GM12878 (cell line): Measurements from ENCODE around the gene BTG2. TPM values are rescaled to one million over a fixed set of nuclear protein-coding genes. Genes with fewer than 3 reads are reported as not detected.

Experiments used
- BHLHE40 ChIP-seq, 2 experiments: fragments of 450-650 bp in 1 of 2; IDR thresholded peaks; 2 replicates each; pipeline ENCODE4 v1.6.1; 2011 to 2017; ENCODE audit warnings: low read depth in 2 of 2, borderline replicate concordance in 1 of 2, improper control_type of control experiment in 1 of 2, low read length in 1 of 2, mild to moderate bottlenecking in 1 of 2
- DPF2 ChIP-seq: fragments of 450-650 bp; IDR thresholded peaks from 2 replicates; pipeline ENCODE4 v1.6.1; 2017; ENCODE audit warnings: mild to moderate bottlenecking
- KDM1A ChIP-seq: fragments of 200-600 bp; sonication (generic); IDR thresholded peaks from 2 replicates; pipeline ENCODE4 v1.6.1; 2016; ENCODE audit warnings: borderline replicate concordance
- KLF5 ChIP-seq: fragments of 450-650 bp; IDR thresholded peaks from 2 replicates; pipeline ENCODE4 v1.6.1; 2014; ENCODE audit warnings: mild to moderate bottlenecking; ENCODE audit not compliant: partially characterized antibody
- MYB ChIP-seq: fragments of 150-350 bp; IDR thresholded peaks from 2 replicates; pipeline ENCODE4 v1.6.1; 2014; ENCODE audit warnings: mild to moderate bottlenecking, low read depth, low read length, borderline replicate concordance
- NR2C2 ChIP-seq: IDR thresholded peaks from 2 replicates; pipeline ENCODE4 v1.6.1; 2011; ENCODE audit warnings: borderline replicate concordance, low read depth; ENCODE audit not compliant: control insufficient read depth, insufficient read length
- POU2F2 ChIP-seq: IDR thresholded peaks from 3 replicates; pipeline ENCODE4 v1.6.1; 2011; ENCODE audit warnings: low read depth, mild to moderate bottlenecking, low read length, borderline replicate concordance
- SMAD5 ChIP-seq: IDR thresholded peaks from 2 replicates; pipeline ENCODE4 v1.6.1; 2016; ENCODE audit warnings: antibody characterized with exemption, low read depth
- ZBED1 ChIP-seq: IDR thresholded peaks from 2 replicates; pipeline ENCODE4 v1.6.1; 2016; ENCODE audit warnings: borderline replicate concordance
- ZNF24 ChIP-seq: fragments of 450-650 bp; IDR thresholded peaks from 2 replicates; pipeline ENCODE4 v1.6.1; 2017; ENCODE audit warnings: antibody characterized with exemption, mild to moderate bottlenecking
- ZNF274 ChIP-seq: IDR thresholded peaks from one replicate; pipeline ENCODE4 v1.8.0; 2011; ENCODE audit not compliant: insufficient read length, insufficient read depth
- polyA plus RNA-seq, 11 experiments: library from polyadenylated mRNA; depleted of rRNA in 4 of 11; unstranded in 6 of 11; stranded (reverse) in 5 of 11; fragments of >200 nt; fragmentation: Nextera tagmentation in 4 of 11; fragmentation: Illumina TruSeq in 1 of 11; extraction: Ambion mirVana in 4 of 11; extraction: Trizol in 1 of 11; gene quantifications; 1 replicate in 1 of 11; 2 replicates in 10 of 11; pipeline versions ENCODE4 v1.2.1 to v1.2.3, GENCODE V29; 2011 to 2016; ENCODE audit warnings: inconsistent platforms in 2 of 11, missing spikeins in 2 of 11, low read depth in 1 of 11
- total RNA-seq, 4 experiments: library from RNA; depleted of rRNA in 3 of 4; stranded (reverse); fragments of >200 nt in 3 of 4; fragmentation: Illumina TruSeq in 1 of 4; extraction: Trizol in 1 of 4; gene quantifications; 2 replicates each; pipeline versions ENCODE4 v1.2.1 to v1.2.3, GENCODE V29; 2013 to 2021
- TF ChIP-seq, protein P1 (sequence below): IDR thresholded peaks from 2 replicates; pipeline ENCODE4 v1.6.1; 2012; ENCODE audit warnings: mild to moderate bottlenecking, low read depth, low read length
- TF ChIP-seq, protein P2 (sequence below): fragments of 450-650 bp; IDR thresholded peaks from 2 replicates; pipeline ENCODE4 v1.6.1; 2017; ENCODE audit warnings: borderline replicate concordance
- TF ChIP-seq, protein P3 (sequence below): fragments of 450-650 bp; IDR thresholded peaks from 2 replicates; pipeline ENCODE4 v1.6.1; 2017; ENCODE audit warnings: mild to moderate bottlenecking
- TF ChIP-seq, protein P4 (sequence below): IDR thresholded peaks from 2 replicates; pipeline ENCODE4 v1.6.1; 2011; ENCODE audit warnings: borderline replicate concordance, low read depth, mild to moderate bottlenecking, moderate library complexity, mixed read lengths, low read length; ENCODE audit not compliant: insufficient read depth; ENCODE audit errors: extremely low read length
- TF ChIP-seq, protein P5 (sequence below): IDR thresholded peaks from 2 replicates; pipeline ENCODE4 v1.6.1; 2012; ENCODE audit warnings: improper control_type of control experiment, low read depth, low read length; ENCODE audit not compliant: insufficient replicate concordance

The BTG2 gene
- total and polyA plus RNA-seq, 10 of the 15 experiments (the other 5 are each of a cell fraction or from before 2014, with no cell fraction given), result 23.3 to 160 (median 98.1) TPM

DNA sequence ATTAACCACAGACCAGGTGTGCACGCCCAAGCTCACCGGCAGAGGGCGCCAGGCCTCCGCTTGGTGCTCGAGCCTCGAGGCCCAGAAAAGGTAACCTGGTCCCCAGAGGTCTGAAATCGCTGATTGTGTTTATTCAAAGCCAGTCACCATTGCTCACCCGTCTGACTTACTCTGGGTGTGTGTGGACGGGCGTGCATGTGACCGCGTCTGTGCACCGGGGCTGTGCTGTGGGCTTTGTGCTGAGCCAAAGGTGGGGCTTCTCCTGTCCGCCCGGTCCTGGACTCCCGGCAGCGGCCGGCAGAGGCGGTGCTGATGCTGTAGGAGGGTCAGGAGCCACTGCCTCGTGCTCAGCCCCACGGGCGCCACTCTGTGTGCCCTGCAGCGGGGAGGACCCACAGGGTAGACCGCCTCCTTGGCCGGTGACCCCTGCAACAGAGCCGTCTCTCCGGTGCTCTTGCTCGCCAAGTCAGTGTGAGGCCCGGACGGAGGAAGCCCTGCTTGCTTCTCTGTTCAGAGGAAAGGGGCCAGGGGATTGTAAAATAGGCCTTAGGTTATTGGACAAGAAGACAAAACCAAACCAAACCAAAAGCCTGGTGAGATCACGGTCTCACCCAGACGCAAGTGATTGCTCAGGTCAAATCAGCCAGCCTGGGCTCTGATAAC lies 32.0 kb upstream of the BTG2 start (continued):
- TF ChIP-seq, protein P1, sequence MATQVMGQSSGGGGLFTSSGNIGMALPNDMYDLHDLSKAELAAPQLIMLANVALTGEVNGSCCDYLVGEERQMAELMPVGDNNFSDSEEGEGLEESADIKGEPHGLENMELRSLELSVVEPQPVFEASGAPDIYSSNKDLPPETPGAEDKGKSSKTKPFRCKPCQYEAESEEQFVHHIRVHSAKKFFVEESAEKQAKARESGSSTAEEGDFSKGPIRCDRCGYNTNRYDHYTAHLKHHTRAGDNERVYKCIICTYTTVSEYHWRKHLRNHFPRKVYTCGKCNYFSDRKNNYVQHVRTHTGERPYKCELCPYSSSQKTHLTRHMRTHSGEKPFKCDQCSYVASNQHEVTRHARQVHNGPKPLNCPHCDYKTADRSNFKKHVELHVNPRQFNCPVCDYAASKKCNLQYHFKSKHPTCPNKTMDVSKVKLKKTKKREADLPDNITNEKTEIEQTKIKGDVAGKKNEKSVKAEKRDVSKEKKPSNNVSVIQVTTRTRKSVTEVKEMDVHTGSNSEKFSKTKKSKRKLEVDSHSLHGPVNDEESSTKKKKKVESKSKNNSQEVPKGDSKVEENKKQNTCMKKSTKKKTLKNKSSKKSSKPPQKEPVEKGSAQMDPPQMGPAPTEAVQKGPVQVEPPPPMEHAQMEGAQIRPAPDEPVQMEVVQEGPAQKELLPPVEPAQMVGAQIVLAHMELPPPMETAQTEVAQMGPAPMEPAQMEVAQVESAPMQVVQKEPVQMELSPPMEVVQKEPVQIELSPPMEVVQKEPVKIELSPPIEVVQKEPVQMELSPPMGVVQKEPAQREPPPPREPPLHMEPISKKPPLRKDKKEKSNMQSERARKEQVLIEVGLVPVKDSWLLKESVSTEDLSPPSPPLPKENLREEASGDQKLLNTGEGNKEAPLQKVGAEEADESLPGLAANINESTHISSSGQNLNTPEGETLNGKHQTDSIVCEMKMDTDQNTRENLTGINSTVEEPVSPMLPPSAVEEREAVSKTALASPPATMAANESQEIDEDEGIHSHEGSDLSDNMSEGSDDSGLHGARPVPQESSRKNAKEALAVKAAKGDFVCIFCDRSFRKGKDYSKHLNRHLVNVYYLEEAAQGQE, result no peak
- TF ChIP-seq KDM1A (no peak), KLF5 (peak; percentile 57), SMAD5 (no peak), POU2F2 (peak; percentile 80; the same call in 2 of the 3 replicates), ZNF274 (no peak), NR2C2 (no peak), BHLHE40 (IDR thresholded peaks at IDR 0.05; ENCODE audit: borderline replicate concordance in 1 of 2, low read depth in 2 of 2, low read length in 1 of 2) (peak; percentile 51 to 85; a peak in 3 of 4 replicates), ZBED1 (no peak), DPF2 (peak; percentile 77), ZNF24 (0 out of 2 replicates have a peak, but pooled peaks have one; percentile 21), MYB (no peak)
- TF ChIP-seq, protein P2, sequence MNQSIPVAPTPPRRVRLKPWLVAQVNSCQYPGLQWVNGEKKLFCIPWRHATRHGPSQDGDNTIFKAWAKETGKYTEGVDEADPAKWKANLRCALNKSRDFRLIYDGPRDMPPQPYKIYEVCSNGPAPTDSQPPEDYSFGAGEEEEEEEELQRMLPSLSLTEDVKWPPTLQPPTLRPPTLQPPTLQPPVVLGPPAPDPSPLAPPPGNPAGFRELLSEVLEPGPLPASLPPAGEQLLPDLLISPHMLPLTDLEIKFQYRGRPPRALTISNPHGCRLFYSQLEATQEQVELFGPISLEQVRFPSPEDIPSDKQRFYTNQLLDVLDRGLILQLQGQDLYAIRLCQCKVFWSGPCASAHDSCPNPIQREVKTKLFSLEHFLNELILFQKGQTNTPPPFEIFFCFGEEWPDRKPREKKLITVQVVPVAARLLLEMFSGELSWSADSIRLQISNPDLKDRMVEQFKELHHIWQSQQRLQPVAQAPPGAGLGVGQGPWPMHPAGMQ, result no peak
- TF ChIP-seq, protein P3, sequence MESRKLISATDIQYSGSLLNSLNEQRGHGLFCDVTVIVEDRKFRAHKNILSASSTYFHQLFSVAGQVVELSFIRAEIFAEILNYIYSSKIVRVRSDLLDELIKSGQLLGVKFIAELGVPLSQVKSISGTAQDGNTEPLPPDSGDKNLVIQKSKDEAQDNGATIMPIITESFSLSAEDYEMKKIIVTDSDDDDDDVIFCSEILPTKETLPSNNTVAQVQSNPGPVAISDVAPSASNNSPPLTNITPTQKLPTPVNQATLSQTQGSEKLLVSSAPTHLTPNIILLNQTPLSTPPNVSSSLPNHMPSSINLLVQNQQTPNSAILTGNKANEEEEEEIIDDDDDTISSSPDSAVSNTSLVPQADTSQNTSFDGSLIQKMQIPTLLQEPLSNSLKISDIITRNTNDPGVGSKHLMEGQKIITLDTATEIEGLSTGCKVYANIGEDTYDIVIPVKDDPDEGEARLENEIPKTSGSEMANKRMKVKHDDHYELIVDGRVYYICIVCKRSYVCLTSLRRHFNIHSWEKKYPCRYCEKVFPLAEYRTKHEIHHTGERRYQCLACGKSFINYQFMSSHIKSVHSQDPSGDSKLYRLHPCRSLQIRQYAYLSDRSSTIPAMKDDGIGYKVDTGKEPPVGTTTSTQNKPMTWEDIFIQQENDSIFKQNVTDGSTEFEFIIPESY, result no peak
- TF ChIP-seq, protein P4, sequence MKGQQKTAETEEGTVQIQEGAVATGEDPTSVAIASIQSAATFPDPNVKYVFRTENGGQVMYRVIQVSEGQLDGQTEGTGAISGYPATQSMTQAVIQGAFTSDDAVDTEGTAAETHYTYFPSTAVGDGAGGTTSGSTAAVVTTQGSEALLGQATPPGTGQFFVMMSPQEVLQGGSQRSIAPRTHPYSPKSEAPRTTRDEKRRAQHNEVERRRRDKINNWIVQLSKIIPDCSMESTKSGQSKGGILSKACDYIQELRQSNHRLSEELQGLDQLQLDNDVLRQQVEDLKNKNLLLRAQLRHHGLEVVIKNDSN, result peak; percentile 17
- TF ChIP-seq, protein P5, sequence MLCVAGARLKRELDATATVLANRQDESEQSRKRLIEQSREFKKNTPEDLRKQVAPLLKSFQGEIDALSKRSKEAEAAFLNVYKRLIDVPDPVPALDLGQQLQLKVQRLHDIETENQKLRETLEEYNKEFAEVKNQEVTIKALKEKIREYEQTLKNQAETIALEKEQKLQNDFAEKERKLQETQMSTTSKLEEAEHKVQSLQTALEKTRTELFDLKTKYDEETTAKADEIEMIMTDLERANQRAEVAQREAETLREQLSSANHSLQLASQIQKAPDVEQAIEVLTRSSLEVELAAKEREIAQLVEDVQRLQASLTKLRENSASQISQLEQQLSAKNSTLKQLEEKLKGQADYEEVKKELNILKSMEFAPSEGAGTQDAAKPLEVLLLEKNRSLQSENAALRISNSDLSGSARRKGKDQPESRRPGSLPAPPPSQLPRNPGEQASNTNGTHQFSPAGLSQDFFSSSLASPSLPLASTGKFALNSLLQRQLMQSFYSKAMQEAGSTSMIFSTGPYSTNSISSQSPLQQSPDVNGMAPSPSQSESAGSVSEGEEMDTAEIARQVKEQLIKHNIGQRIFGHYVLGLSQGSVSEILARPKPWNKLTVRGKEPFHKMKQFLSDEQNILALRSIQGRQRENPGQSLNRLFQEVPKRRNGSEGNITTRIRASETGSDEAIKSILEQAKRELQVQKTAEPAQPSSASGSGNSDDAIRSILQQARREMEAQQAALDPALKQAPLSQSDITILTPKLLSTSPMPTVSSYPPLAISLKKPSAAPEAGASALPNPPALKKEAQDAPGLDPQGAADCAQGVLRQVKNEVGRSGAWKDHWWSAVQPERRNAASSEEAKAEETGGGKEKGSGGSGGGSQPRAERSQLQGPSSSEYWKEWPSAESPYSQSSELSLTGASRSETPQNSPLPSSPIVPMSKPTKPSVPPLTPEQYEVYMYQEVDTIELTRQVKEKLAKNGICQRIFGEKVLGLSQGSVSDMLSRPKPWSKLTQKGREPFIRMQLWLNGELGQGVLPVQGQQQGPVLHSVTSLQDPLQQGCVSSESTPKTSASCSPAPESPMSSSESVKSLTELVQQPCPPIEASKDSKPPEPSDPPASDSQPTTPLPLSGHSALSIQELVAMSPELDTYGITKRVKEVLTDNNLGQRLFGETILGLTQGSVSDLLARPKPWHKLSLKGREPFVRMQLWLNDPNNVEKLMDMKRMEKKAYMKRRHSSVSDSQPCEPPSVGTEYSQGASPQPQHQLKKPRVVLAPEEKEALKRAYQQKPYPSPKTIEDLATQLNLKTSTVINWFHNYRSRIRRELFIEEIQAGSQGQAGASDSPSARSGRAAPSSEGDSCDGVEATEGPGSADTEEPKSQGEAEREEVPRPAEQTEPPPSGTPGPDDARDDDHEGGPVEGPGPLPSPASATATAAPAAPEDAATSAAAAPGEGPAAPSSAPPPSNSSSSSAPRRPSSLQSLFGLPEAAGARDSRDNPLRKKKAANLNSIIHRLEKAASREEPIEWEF, result no peak
